Kidney epithelial cell (primary cell): Measurements from ENCODE around the gene MAST2. TPM values are rescaled to one million over a fixed set of nuclear protein-coding genes. Genes with fewer than 3 reads are reported as not detected.

Source experiments
- DNase-seq: peaks from one replicate; pipeline ENCODE4 v3.0.0-alpha.2; 2010; ENCODE audit warnings: low read depth
- H3K27me3 ChIP-seq: 2 replicates; pipeline ENCODE4 v1.6.0; 2011; ENCODE audit warnings: low read length; ENCODE audit not compliant: control insufficient read depth, insufficient read depth
- H3K36me3 ChIP-seq: 2 replicates; pipeline ENCODE4 v1.5.1; 2011; ENCODE audit warnings: low read length; ENCODE audit not compliant: control insufficient read depth, insufficient read depth
- H3K4me3 ChIP-seq: 2 replicates; pipeline ENCODE4 v1.5.1; 2011; ENCODE audit warnings: low read depth, mild to moderate bottlenecking, control low read depth, low read length
- CTCF ChIP-seq: IDR thresholded peaks from 2 replicates; pipeline ENCODE4 v1.5.1; 2011; ENCODE audit warnings: mild to moderate bottlenecking, moderate library complexity, low read length, control low read depth, inconsistent platforms; ENCODE audit not compliant: insufficient read depth, poor library complexity, severe bottlenecking
- total RNA-seq: library from RNA; depleted of rRNA; stranded (reverse); fragments of >200 nt; gene quantifications from 2 replicates; pipeline ENCODE4 v1.2.3, GENCODE V29; 2015

The MAST2 gene
- total RNA-seq, 1 donor from 2014 or later = 26.6 TPM

- H3K4me3 ChIP-seq = no peak overlapping the region
- no peak for DNase-seq
- no peaks in the 10 kb centered on the region for H3K36me3 ChIP-seq
- H3K27me3 ChIP-seq = no peaks in the 10 kb centered on the region
- TF ChIP-seq CTCF = no peak
Measured at GRCh38 chr1:45911634-45912033, 108.2 kb downstream of the MAST2 start.

GRCh38 chr1:45913183-45913683 lies 109.8 kb downstream of the MAST2 start:
- no peak for TF ChIP-seq CTCF
- H3K27me3 ChIP-seq = no peaks in the 10 kb centered on the region
- no peak overlapping the region for H3K4me3 ChIP-seq
- peak; percentile 56 for DNase-seq
- H3K36me3 ChIP-seq = no peaks in the 10 kb centered on the region

DNA sequence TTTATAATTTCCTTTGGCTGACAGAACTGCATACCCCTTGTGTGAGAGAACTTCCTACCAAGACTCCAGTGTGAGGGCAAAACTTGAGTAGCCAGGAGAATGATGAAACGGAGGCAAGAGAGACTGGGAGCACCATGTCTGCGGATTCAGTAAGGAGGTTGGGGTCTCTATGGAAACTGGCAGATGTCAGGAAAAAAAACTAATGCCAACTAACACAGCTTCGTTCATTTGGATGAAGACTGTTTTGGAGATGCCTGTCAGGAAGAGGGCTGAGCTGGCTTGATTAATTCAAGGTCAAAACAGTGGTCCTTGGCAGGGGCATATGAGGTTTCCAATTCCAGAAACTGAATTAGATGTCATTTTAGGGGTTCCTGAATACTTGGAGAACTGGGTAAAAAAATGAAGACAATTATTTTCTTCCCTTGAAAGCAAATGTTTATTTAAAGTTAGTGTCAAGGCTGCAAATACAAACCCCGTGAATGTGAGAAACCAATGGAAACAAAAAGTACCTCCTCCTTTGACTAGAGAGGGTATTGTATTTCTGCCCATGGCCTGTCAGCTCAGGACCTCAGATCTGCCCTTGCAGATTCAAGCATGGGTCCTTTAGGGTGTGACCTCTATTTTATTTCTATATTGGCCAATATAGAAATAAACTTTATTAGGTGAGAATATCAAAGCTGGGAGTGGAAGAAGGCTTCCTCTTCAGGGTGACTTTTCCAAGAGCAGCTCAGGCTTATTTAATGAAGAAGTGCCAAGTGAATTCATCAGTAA lies 110.5 kb downstream of the MAST2 start:
- DNase-seq = no peak
- Histone ChIP-seq H3K27me3 (no peaks in the 10 kb centered on the region), H3K36me3 (no peaks in the 10 kb centered on the region), H3K4me3 (no peak overlapping the region)
- TF ChIP-seq CTCF = no peak

- DNase-seq = no peak
Measured at GRCh38 chr1:45914836-45915235, 111.4 kb downstream of the MAST2 start.

DNA sequence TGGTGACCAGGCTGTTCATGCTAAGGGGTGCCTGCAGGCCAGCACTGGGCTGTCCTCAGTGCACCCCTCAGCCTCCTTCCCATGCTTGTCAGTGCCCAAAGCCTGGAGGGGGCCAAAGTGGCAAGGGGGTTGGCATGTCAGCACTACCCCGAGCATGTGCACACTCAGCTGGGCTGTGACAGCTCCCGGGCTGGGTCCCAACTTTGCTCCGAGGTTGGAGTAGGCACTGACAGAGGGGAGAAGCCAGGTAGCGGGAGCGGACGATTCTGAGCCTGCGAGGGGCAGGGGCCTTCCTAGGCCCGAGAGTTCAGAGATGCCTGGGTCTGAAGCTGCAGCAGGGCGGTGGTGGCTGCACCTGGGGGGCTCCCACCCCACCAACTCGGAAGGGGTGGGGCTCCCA lies 119.0 kb downstream of the MAST2 start:
- no peak for DNase-seq
- H3K4me3 ChIP-seq = no peak overlapping the region
- H3K27me3 ChIP-seq = no peaks in the 10 kb centered on the region
- TF ChIP-seq CTCF = no peak
- no peaks in the 10 kb centered on the region for H3K36me3 ChIP-seq

More at GRCh38 chr1:45914836-45915235, 111.4 kb downstream of the MAST2 start:
- TF ChIP-seq CTCF = no peak
- no peak overlapping the region for H3K4me3 ChIP-seq
- no peaks in the 10 kb centered on the region for H3K36me3 ChIP-seq
- no peaks in the 10 kb centered on the region for H3K27me3 ChIP-seq

- DNase-seq = no peak
- H3K4me3 ChIP-seq = no peak overlapping the region
- no peak for TF ChIP-seq CTCF
- H3K36me3 ChIP-seq = no peaks in the 10 kb centered on the region
- no peaks in the 10 kb centered on the region for H3K27me3 ChIP-seq
Measured at GRCh38 chr1:45922813-45923212, 119.4 kb downstream of the MAST2 start.
